Measurements from ENCODE around the gene SLC4A3. TPM values are rescaled to one million over a fixed set of nuclear protein-coding genes. Genes with fewer than 3 reads are reported as not detected.

Gene SLC4A3
- total RNA-seq, 4 donors from 2014 or later = 0.48 to 3.2 (median 2.1) TPM

DNA sequence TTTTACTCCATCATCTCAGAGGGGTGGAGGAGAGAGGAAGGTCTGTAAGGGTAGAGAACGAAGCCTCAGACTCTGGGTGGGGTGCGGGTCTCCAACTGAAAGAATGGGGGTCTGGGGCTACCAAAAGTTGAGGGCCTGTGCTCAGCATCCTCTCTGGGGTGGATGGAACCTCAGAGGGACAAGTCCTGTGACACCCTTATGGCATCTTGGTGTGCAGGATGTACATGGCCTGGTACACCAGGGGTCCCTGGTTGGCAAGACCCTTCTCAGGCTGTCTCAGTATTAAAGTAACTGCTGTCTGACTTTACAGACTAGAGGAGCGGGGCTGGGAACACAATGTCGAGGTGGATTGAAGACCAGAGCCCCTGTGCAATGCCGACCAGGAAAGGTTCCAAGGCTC lies 2.3 kb upstream of the SLC4A3 start:
- no peak for DNase-seq (ENCODE audit: low spot score in 2 of 2)
- TF ChIP-seq POLR2AphosphoS5 (IDR thresholded peaks at IDR 0.05) (no peak), EP300 (IDR thresholded peaks at IDR 0.05) (no peak), POLR2A (IDR thresholded peaks at IDR 0.05) (no peak)
- TF ChIP-seq, protein P1, sequence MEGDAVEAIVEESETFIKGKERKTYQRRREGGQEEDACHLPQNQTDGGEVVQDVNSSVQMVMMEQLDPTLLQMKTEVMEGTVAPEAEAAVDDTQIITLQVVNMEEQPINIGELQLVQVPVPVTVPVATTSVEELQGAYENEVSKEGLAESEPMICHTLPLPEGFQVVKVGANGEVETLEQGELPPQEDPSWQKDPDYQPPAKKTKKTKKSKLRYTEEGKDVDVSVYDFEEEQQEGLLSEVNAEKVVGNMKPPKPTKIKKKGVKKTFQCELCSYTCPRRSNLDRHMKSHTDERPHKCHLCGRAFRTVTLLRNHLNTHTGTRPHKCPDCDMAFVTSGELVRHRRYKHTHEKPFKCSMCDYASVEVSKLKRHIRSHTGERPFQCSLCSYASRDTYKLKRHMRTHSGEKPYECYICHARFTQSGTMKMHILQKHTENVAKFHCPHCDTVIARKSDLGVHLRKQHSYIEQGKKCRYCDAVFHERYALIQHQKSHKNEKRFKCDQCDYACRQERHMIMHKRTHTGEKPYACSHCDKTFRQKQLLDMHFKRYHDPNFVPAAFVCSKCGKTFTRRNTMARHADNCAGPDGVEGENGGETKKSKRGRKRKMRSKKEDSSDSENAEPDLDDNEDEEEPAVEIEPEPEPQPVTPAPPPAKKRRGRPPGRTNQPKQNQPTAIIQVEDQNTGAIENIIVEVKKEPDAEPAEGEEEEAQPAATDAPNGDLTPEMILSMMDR (IDR thresholded peaks at IDR 0.05) = no peak
- peaks cover 16% of the 10 kb centered on the region for H3K27me3 ChIP-seq
- H3K36me3 ChIP-seq = no peaks in the 10 kb centered on the region
- peaks cover 12% of the 10 kb centered on the region for H3K4me1 ChIP-seq
- no peak overlapping the region for H3K4me3 ChIP-seq
- no peaks in the 10 kb centered on the region for H3K9me3 ChIP-seq
- WGBS = 91% methylated on average over 5 of the region's 5 CpGs
- no peak overlapping the region for H3K27ac ChIP-seq

DNA sequence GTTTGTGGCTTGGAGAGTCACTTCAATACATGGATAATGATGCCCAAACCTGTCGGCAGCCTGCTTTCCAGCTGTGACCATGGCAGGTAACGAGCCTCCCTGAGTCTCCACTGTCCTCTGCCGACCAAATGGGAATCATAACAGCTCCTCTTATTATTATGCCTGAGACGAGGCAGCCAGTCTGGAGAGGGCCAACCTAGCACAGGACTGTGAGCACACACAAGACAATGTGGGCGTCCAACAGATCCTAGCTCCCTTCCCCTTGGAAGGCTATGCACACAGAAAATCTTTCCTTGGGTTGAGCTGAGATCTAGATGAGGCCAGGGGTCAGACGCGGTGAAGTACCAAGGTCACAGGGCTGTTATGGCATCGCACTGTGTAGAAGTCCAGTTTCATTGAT lies 890 bp upstream of the SLC4A3 start:
- Histone ChIP-seq H3K36me3 (no peaks in the 10 kb centered on the region), H3K4me3 (no peak overlapping the region), H3K9me3 (no peaks in the 10 kb centered on the region), H3K27me3 (peaks cover 16% of the 10 kb centered on the region), H3K27ac (no peak overlapping the region), H3K4me1 (peaks cover 12% of the 10 kb centered on the region)
- no peak for TF ChIP-seq EP300 (IDR thresholded peaks at IDR 0.05)
- TF ChIP-seq, protein P1 (IDR thresholded peaks at IDR 0.05) = no peak
- 79% methylated on average over 8 of the region's 8 CpGs for WGBS
- DNase-seq (ENCODE audit: low spot score in 2 of 2) = no peak

DNA sequence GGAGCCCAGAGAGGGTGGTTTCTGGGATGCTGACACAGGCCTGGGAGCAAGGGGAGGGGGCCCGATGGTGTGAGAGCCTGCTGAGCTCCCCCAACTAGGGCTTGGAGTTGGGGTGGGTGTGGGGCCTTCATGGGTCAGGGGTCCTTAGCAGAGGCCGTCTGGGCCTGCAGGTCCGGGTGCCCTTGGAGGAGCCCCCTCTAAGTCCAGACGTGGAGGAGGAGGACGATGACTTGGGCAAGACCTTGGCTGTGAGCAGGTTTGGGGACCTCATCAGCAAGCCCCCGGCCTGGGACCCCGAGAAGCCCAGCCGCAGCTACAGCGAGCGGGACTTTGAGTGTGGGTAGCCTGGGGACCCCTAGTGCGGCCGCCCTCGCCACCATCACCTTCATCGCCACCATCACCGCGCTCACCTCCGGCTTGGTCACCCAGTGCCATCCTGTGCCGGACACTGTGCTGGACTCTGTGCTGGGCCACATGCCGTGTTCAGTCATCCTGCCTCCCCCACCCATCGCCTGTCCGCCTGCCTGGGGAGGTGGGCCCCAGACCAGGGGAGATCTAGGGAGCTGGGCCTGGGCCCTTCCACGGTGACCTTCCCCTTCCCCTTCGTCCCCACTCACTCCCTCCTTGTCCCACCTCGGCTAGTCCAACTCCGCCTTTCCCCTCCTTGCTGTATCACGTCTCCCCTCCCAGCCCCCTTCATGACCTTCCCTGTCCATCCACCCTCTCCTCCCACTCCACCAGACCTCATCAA lies 980 bp downstream of the SLC4A3 start:
- DNase-seq (ENCODE audit: low spot score in 2 of 2) = no peak
- Histone ChIP-seq H3K4me1 (peaks cover 12% of the 10 kb centered on the region), H3K36me3 (peaks cover 3% of the 10 kb centered on the region), H3K27ac (no peak overlapping the region), H3K27me3 (peaks cover 16% of the 10 kb centered on the region), H3K9me3 (no peaks in the 10 kb centered on the region), H3K4me3 (peak overlapping the region; percentile 69)
- TF ChIP-seq EP300 (IDR thresholded peaks at IDR 0.05) (no peak), POLR2A (IDR thresholded peaks at IDR 0.05) (no peak), POLR2AphosphoS5 (IDR thresholded peaks at IDR 0.05) (no peak)
- TF ChIP-seq, protein P1 (IDR thresholded peaks at IDR 0.05) = no peak
- 95% methylated on average over 16 of the region's 26 CpGs for WGBS

DNA sequence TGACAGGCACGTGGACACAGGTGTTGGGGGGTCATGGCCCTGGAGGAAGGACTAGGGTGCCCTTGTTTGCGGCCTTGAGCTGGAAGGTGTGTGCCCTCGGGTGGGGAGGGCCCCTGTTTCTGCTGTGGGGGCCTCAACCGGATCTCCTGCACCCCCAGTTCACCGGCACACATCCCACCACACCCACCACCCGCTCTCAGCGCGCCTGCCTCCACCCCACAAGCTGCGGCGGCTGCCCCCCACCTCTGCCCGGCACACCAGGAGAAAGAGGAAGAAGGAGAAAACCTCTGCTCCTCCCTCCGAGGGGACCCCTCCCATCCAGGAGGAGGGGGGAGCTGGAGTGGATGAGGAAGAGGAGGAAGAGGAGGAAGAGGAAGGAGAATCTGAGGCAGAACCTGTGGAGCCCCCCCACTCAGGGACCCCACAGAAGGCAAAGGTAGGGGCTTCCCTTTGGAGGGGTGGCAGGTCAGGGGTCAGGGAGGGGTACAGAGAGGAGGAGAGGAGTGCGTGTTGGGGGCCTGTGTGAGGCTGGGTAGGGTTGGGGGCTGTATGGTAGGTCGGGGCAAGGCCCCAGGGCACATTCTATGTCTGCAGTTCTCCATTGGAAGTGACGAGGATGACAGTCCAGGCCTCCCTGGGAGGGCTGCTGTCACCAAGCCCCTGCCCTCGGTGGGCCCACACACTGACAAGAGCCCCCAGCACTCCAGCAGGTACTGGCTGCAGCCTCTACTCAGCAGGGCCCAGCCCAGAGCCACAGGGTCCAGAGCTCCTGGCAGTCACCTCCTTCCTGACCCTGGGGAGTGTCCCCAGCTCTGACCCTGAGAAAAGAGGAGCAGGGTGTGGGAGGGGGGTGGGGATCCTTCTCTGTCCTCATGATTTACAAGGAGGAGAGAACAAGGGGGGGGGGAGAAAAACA lies 1.8 kb downstream of the SLC4A3 start:
- TF ChIP-seq POLR2AphosphoS5 (IDR thresholded peaks at IDR 0.05) (no peak), POLR2A (IDR thresholded peaks at IDR 0.05) (no peak), EP300 (IDR thresholded peaks at IDR 0.05) (no peak)
- TF ChIP-seq, protein P1 (IDR thresholded peaks at IDR 0.05) = no peak
- H3K27me3 ChIP-seq = peaks cover 16% of the 10 kb centered on the region
- peaks cover 12% of the 10 kb centered on the region for H3K4me1 ChIP-seq
- no peak overlapping the region for H3K4me3 ChIP-seq
- no peak for DNase-seq (ENCODE audit: low spot score in 2 of 2)
- H3K9me3 ChIP-seq = no peaks in the 10 kb centered on the region
- no peak overlapping the region for H3K27ac ChIP-seq
- WGBS = 65% methylated on average over 15 of the region's 16 CpGs
- H3K36me3 ChIP-seq = peaks cover 3% of the 10 kb centered on the region

Measured in suprapubic skin (tissue), 4 donors.